Osteocyte (in vitro differentiated cells): ENCODE data around the gene GSK3B. TPM values are rescaled to one million over a fixed set of nuclear protein-coding genes. Genes with fewer than 3 reads are reported as not detected.
"Not testable (repeated sequence)": the region's sequence is repeated elsewhere in the genome, so short reads cannot be mapped to it uniquely, and the experiment has no call there.

ENCODE experiments used
- DNase-seq: peaks from one replicate; pipeline ENCODE4 v3.0.0; 2021; ENCODE audit warnings: mixed read lengths; ENCODE audit not compliant: unreplicated experiment; ENCODE audit errors: extremely low spot score
- H3K27ac Mint-ChIP-seq: one replicate; pipeline ENCODE4 v1.8.0; 2021; ENCODE audit warnings: mild to moderate bottlenecking, mixed read lengths; ENCODE audit not compliant: unreplicated experiment
- H3K27me3 Mint-ChIP-seq: one replicate; pipeline ENCODE4 v1.8.0; 2021; ENCODE audit warnings: mixed read lengths; ENCODE audit not compliant: unreplicated experiment
- H3K36me3 Mint-ChIP-seq: one replicate; pipeline ENCODE4 v1.8.0; 2021; ENCODE audit warnings: mixed read lengths; ENCODE audit not compliant: unreplicated experiment
- H3K4me1 Mint-ChIP-seq: one replicate; pipeline ENCODE4 v1.8.0; 2021; ENCODE audit warnings: mixed read lengths; ENCODE audit not compliant: unreplicated experiment
- H3K4me3 Mint-ChIP-seq: one replicate; pipeline ENCODE4 v1.8.0; 2021; ENCODE audit warnings: mild to moderate bottlenecking, moderate library complexity, mixed read lengths; ENCODE audit not compliant: unreplicated experiment
- H3K9me3 Mint-ChIP-seq: one replicate; pipeline ENCODE4 v1.8.0; 2021; ENCODE audit warnings: mixed read lengths; ENCODE audit not compliant: unreplicated experiment
- CTCF ChIP-seq: fragments of 200-600 bp; sonication (generic); IDR thresholded peaks from 2 replicates; pipeline ENCODE4 v1.5.0; 2021; ENCODE audit warnings: antibody characterized with exemption, mild to moderate bottlenecking, moderate library complexity
- total RNA-seq: library from RNA; stranded (reverse); gene quantifications from 2 replicates; pipeline ENCODE4 v1.2.1, GENCODE V29; 2021

Gene GSK3B
- total RNA-seq, 1 donor from 2014 or later, result 80.0 TPM

GRCh38 chr3:119990888-119991287 lies 103.4 kb downstream of the GSK3B start:
- H3K36me3 Mint-ChIP-seq, result peaks cover 10% of the 10 kb centered on the region
- H3K9me3 Mint-ChIP-seq, result no peaks in the 10 kb centered on the region
- no peak overlapping the region for H3K27ac Mint-ChIP-seq
- H3K27me3 Mint-ChIP-seq, result no peaks in the 10 kb centered on the region
- no peak overlapping the region for H3K4me3 Mint-ChIP-seq
- no peak for DNase-seq
- no peak for TF ChIP-seq CTCF
- H3K4me1 Mint-ChIP-seq, result peaks cover 35% of the 10 kb centered on the region

DNA sequence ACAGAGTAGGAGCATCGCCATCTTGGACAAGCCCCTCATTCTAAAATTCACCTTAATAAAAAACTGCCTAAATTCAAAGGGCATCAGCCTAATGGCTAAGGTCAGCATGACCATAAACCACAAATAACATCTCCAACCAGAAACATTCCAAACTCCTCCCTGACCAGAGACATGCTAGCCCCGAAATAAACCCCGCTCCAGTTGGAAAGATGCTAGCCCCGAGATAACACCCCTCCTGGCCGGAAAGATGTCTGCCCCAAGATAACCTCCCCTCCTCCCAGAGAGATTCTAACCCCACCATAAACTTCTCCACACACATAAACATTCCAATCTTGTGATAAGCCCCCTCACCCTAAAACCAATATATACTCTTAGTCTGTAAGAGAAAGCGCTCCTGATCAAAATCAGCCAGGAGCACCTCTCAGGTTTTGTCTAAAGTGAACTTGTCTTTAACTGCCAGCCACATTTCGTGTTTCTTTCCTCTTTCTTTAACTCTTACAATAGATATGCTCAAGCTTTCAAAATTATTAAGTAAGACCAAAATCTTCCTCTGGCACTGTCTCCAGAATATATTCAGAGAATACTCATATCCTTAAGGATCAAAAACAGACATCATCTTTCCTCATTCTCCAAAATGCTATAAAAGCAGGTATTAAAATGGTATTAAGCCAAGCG lies 104.1 kb downstream of the GSK3B start:
- DNase-seq, result no peak
- peaks cover 4% of the 10 kb centered on the region for H3K9me3 Mint-ChIP-seq
- H3K27ac Mint-ChIP-seq, result peak overlapping the region; percentile 35
- peaks cover 15% of the 10 kb centered on the region for H3K36me3 Mint-ChIP-seq
- H3K4me1 Mint-ChIP-seq, result peaks cover 35% of the 10 kb centered on the region
- no peaks in the 10 kb centered on the region for H3K27me3 Mint-ChIP-seq
- no peak overlapping the region for H3K4me3 Mint-ChIP-seq
- TF ChIP-seq CTCF, result no peak

DNA sequence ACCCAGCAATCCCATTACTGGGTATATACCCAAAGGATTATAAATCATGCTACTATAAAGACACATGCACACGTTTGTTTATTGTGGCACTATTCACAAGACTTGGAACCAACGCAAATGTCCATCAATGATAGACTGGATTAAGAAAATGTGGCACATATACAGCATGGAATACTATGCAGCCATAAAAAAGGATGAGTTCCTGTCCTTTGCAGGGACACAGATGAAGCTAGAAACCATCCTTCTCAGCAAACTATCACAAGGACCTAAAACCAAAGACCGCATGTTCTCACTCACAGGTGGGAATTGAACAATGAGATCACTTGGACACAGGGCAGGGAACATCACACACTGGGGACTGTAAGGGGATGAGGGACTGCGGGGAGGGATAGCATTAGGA lies 107.4 kb downstream of the GSK3B start:
- DNase-seq, H3K4me3 Mint-ChIP-seq: not testable (repeated sequence)
- H3K9me3 Mint-ChIP-seq, result peaks cover 20% of the 10 kb centered on the region

GRCh38 chr3:119981386-119981785 lies 112.9 kb downstream of the GSK3B start:
- H3K36me3 Mint-ChIP-seq, result peaks cover 48% of the 10 kb centered on the region
- H3K27ac Mint-ChIP-seq, result no peak overlapping the region
- no peaks in the 10 kb centered on the region for H3K27me3 Mint-ChIP-seq
- peaks cover 20% of the 10 kb centered on the region for H3K9me3 Mint-ChIP-seq
- TF ChIP-seq CTCF, result no peak
- DNase-seq, result no peak
- peaks cover 2% of the 10 kb centered on the region for H3K4me1 Mint-ChIP-seq
- H3K4me3 Mint-ChIP-seq, result no peak overlapping the region

More for the DNA sequence above, 107.4 kb downstream of the GSK3B start:
- not testable (repeated sequence) for H3K27me3 Mint-ChIP-seq, H3K27ac Mint-ChIP-seq
- Mint-ChIP-seq H3K4me1 (peaks cover 20% of the 10 kb centered on the region), H3K36me3 (peaks cover 35% of the 10 kb centered on the region)

- Mint-ChIP-seq H3K9me3 (peaks cover 4% of the 10 kb centered on the region), H3K4me1 (peaks cover 2% of the 10 kb centered on the region), H3K4me3 (no peak overlapping the region), H3K36me3 (peaks cover 27% of the 10 kb centered on the region), H3K27me3 (no peaks in the 10 kb centered on the region), H3K27ac (no peak overlapping the region)
- no peak for TF ChIP-seq CTCF
- DNase-seq, result no peak
These were observed 115.6 kb downstream of the GSK3B start for GRCh38 chr3:119978554-119979208.
